Neutrophil (primary cell): ENCODE measurements around the gene ZNF226.
A peak's percentile ranks its signal among the peaks of the same experiment; 100 is the strongest.
"Not testable (repeated sequence)": the region's sequence is repeated elsewhere in the genome, so short reads cannot be mapped to it uniquely, and the experiment has no call there.

Experiments used
- H3K27ac ChIP-seq: fragments of 200-600 bp; sonication (generic); 2 replicates; pipeline ENCODE4 v1.5.1; 2016; ENCODE audit warnings: mild to moderate bottlenecking, moderate library complexity
- H3K27me3 ChIP-seq: fragments of 200-600 bp; sonication (generic); 2 replicates; pipeline ENCODE4 v1.6.0; 2016; ENCODE audit warnings: mild to moderate bottlenecking
- H3K36me3 ChIP-seq: fragments of 200-600 bp; sonication (generic); 2 replicates; pipeline ENCODE4 v1.5.1; 2017
- H3K4me1 ChIP-seq, 2 experiments: fragments of 200-600 bp in 1 of 2; sonication (generic) in 1 of 2; 1 replicate in 1 of 2; 2 replicates in 1 of 2; pipeline versions ENCODE4 v1.5.1 to v1.6.1; 2013 to 2016; ENCODE audit warnings: low read depth in 1 of 2, low read length in 1 of 2, mild to moderate bottlenecking in 1 of 2, moderate library complexity in 1 of 2; ENCODE audit not compliant: control insufficient read depth in 1 of 2, insufficient read depth in 1 of 2
- H3K4me3 ChIP-seq, 2 experiments: fragments of 200-600 bp in 1 of 2; sonication (generic) in 1 of 2; 1 replicate in 1 of 2; 2 replicates in 1 of 2; pipeline ENCODE4 v1.5.1; 2013 to 2016; ENCODE audit warnings: low read depth in 1 of 2, low read length in 1 of 2, mild to moderate bottlenecking in 1 of 2, moderate library complexity in 1 of 2
- H3K9me3 ChIP-seq: fragments of 200-600 bp; sonication (generic); 2 replicates; pipeline ENCODE4 v1.5.1; 2016
- TF ChIP-seq, protein P1 (sequence below): fragments of 200-600 bp; sonication (generic); IDR thresholded peaks from 2 replicates; pipeline ENCODE4 v1.5.1; 2016; ENCODE audit warnings: antibody characterized with exemption

ZNF226 gene

DNA sequence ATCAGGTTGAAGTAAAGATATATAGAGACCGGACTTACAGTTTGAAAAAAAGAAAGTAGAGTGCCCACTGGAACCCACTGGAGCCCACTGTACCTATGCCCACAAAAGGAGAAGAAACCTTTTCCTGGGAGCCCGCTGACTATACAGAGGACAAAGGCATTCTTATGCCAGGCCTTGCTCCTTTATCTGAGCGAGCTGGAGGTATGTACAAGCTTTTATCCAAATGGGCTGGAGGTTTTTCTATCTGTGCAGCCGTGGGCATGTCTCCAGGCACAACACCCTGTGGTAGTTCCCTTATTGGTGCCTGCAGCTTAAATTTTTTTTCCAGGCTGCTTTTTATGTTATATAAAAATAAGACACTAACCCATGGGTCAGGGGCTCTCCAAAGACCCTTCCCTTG, 15.1 kb upstream of the ZNF226 start:
- peaks cover 3% of the 10 kb centered on the region for H3K9me3 ChIP-seq
- H3K27ac ChIP-seq, result no peak overlapping the region
- H3K4me3 ChIP-seq, result no peak overlapping the region
- H3K4me1 ChIP-seq, result no peaks in the 10 kb centered on the region
- peaks cover 35% of the 10 kb centered on the region for H3K36me3 ChIP-seq
- TF ChIP-seq, protein P1, sequence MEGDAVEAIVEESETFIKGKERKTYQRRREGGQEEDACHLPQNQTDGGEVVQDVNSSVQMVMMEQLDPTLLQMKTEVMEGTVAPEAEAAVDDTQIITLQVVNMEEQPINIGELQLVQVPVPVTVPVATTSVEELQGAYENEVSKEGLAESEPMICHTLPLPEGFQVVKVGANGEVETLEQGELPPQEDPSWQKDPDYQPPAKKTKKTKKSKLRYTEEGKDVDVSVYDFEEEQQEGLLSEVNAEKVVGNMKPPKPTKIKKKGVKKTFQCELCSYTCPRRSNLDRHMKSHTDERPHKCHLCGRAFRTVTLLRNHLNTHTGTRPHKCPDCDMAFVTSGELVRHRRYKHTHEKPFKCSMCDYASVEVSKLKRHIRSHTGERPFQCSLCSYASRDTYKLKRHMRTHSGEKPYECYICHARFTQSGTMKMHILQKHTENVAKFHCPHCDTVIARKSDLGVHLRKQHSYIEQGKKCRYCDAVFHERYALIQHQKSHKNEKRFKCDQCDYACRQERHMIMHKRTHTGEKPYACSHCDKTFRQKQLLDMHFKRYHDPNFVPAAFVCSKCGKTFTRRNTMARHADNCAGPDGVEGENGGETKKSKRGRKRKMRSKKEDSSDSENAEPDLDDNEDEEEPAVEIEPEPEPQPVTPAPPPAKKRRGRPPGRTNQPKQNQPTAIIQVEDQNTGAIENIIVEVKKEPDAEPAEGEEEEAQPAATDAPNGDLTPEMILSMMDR, result no peak
- no peaks in the 10 kb centered on the region for H3K27me3 ChIP-seq

DNA sequence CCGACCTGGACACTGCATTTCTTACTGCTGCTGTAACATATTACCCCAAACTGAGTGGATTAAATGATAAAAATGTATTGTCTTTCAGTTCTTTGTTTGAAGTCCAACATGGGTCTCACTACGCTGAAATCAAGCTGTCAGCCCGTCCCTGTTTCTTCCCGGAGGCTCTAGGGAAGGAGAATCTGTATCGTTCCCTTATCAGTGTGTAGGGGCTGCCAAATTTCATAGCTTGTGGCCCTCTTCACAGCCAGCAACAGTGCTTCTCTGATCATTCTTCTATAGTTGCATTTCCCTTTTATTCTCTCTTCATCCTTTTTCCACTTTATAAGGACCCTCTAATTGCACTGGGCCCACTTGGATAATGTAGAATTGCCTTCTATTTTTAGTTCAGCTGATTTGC, 13.4 kb upstream of the ZNF226 start:
- H3K9me3 ChIP-seq, result peaks cover 12% of the 10 kb centered on the region
- no peak overlapping the region for H3K4me3 ChIP-seq
- TF ChIP-seq, protein P1, result no peak
- peaks cover 38% of the 10 kb centered on the region for H3K36me3 ChIP-seq
- no peaks in the 10 kb centered on the region for H3K27me3 ChIP-seq
- H3K27ac ChIP-seq, result no peak overlapping the region
- no peaks in the 10 kb centered on the region for H3K4me1 ChIP-seq

DNA sequence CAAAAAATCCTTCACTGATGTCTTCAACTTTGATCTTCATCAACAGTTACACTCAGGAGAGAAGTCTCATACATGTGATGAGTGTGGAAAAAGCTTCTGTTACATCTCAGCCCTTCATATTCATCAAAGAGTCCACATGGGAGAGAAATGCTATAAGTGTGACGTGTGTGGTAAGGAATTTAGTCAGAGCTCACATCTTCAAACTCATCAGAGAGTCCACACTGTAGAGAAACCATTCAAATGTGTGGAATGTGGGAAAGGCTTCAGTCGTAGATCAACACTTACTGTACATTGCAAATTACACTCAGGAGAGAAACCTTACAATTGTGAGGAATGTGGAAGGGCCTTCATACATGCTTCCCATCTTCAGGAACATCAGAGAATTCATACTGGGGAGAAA, 8.4 kb upstream of the ZNF226 start:
- Histone ChIP-seq H3K4me1 (no peaks in the 10 kb centered on the region), H3K27ac (no peak overlapping the region), H3K9me3 (peaks cover 33% of the 10 kb centered on the region), H3K27me3 (no peaks in the 10 kb centered on the region), H3K4me3 (no peak overlapping the region), H3K36me3 (peaks cover 16% of the 10 kb centered on the region)
- TF ChIP-seq, protein P1, result no peak

DNA sequence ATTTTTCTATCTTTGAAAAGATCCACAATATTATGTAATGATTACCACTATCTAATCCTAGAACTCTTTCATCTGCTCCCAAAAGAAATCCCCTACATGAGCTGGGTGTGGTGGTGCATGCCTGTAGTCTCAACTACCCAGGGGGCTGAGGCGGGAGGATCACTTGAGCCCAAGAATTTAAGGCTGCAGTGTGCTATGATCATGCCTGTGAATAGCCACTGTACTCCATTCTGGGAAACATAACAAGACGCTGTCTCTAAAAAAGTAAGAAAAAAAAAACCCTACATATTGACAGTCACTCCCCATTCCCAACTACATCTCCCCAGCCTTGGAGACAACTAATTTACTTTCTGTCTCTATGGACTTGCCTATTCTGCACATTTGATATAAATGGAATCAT, 1.1 kb upstream of the ZNF226 start:
- H3K9me3 ChIP-seq, result peaks cover 17% of the 10 kb centered on the region
- no peaks in the 10 kb centered on the region for H3K27me3 ChIP-seq
- no peak overlapping the region for H3K4me3 ChIP-seq
- peaks cover 11 to 14% of the 10 kb centered on the region in 2 experiments for H3K4me1 ChIP-seq
- peaks cover 7% of the 10 kb centered on the region for H3K36me3 ChIP-seq
- no peak overlapping the region for H3K27ac ChIP-seq
- TF ChIP-seq, protein P1, result no peak

DNA sequence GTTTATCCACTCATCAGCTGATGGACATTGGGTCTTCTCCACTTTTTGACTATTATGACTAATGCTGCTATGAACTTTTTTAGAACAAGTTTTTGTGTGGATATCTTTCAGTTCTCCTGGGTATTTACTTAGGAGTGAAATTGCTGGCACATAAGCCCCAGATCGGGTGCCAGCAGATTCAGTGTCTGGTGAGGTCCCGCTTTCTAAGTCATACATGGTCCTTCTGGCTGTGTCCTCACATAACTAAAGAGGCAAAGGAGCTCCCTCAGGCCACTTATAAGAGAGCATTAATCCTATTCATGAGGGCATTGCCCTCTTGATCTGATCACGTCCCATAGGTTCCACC, 600 bp upstream of the ZNF226 start:
- H3K27ac ChIP-seq, result peak overlapping the region; percentile 81

DNA sequence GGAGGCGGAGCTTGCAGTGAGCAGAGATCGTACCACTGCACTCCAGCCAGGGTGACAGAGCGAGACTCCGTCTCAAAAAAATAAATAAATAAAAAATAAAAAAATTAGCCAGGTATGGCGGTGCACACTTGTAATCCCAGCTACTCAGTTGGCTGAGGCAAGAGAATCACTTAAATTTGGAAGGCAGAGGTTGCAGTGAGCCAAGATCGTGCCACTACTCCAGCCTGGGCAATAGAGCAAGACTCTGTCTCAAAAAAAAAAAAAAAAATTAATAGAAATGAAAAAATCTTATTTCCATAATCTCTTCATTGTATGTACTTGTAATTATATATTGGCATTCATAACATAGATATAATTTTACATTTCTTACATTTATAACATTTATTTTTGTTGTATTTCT, 5.8 kb downstream of the ZNF226 start:
- peaks cover 72% of the 10 kb centered on the region for H3K36me3 ChIP-seq
- peaks cover 31% of the 10 kb centered on the region for H3K9me3 ChIP-seq
- H3K4me1 ChIP-seq, H3K4me3 ChIP-seq, H3K27me3 ChIP-seq, H3K27ac ChIP-seq: not testable (repeated sequence)

More for the DNA sequence above, 600 bp upstream of the ZNF226 start:
- peaks cover 8% of the 10 kb centered on the region for H3K36me3 ChIP-seq
- TF ChIP-seq, protein P1, result no peak
- peak overlapping the region; percentile 68 to 79 for H3K4me3 ChIP-seq
- H3K4me1 ChIP-seq, result peaks cover 11 to 14% of the 10 kb centered on the region in 2 experiments
- H3K27me3 ChIP-seq, result no peaks in the 10 kb centered on the region
- peaks cover 14% of the 10 kb centered on the region for H3K9me3 ChIP-seq
